HG03558 (cell line): ENCODE data around the gene CCDC148.

ENCODE experiments used
- ATAC-seq: cut with Tn5 transposase; IDR thresholded peaks from one replicate; pipeline ENCODE4 v1.9.1; 2021; ENCODE audit warnings: moderate number of reproducible peaks; ENCODE audit not compliant: unreplicated experiment; ENCODE audit errors: extremely low read depth

CCDC148 gene

DNA sequence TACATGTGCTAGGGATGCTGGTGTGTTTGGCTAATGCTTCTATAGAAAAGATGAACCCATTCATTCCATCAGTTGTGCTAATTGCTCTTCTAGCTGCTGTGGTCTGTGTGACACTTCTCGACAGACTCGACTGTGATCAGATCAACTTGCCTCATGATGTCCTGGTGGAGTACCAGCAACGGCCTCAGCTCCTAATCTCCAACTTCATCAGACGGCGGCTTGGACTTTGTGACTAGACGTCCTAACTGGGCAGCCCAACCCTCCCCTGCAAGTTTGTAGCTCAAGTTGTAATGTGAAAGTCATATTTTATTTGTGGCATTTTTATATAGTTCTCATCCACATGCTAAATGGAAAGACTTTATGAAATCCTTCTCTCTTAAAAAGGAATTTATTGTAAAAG, 321.9 kb downstream of the CCDC148 start:
- no peak for ATAC-seq

GRCh38 chr2:158134055-158134454, 322.5 kb downstream of the CCDC148 start:
- ATAC-seq: no peak

DNA sequence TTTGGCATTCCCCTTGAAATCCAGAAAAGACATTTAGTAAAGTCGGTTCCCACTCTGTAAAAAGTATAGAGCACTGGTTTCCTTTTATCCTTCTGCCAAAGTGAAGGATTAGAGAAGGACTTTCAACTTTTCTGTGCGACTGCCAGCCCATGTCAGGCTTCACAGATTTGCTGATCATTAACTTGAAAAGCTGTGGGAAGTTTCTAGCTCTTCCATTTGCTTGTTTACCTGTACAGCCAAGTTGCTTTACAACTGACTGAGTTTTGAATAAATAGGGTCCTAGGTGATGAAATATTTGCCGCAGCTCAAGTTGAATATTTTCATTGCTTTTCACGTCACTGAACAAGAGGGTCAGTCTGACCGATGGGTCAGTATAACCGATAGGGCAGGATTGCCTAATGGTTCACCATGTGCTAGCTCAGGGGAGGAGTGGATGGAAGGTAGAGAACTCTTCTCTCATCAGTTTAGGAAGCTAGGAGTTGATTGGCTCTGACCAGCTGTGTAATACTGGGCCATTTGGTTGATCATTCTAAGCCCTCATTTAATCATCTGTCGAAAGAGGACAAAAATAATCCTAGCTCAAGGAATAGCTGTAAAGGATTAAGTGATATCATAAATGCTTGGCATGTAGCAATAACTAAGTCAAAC, 324.5 kb downstream of the CCDC148 start:
- no peak for ATAC-seq

- no peak for ATAC-seq
Observed at GRCh38 chr2:158131483-158131912, 325.1 kb downstream of the CCDC148 start.

GRCh38 chr2:158130832-158131473, 325.6 kb downstream of the CCDC148 start:
- ATAC-seq: no peak

GRCh38 chr2:158129037-158129436, 327.5 kb downstream of the CCDC148 start:
- no peak for ATAC-seq

DNA sequence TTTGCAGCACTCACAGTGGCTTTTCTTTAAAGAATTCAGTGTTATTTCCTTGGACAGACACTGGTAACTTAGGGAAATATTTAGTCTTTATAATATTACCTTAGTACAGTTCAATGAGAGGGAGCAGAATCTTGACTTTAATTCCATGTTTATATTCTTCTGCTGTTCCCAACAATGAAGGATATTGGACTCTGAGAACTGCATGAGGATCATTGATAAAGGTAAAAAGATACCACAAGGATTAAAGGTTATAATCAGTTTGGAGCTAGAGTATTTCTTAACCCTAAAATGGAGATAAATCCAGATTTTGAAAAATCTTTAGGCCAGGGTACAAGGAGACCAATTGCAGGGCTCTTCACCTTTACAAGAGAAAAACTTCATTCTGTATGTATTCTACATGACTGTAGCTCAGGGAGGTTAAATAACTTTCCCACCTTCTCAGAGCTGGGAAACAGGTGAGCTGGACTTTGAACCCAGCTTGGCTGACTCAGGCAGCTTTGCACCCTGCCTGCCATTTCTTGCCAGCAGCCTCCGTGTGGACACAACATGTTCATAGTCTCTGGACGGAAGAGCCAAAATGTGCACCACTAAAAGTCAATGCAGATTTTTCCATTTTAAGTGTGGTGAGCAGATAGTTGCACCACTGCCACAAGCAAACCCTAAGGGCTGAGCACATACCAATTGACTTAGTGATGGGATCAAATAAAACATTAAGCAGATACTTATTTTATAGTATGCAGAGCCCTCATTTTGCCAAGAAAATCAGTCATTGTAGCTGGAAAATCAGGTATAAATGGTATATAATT, 328.2 kb downstream of the CCDC148 start:
- ATAC-seq: no peak

DNA sequence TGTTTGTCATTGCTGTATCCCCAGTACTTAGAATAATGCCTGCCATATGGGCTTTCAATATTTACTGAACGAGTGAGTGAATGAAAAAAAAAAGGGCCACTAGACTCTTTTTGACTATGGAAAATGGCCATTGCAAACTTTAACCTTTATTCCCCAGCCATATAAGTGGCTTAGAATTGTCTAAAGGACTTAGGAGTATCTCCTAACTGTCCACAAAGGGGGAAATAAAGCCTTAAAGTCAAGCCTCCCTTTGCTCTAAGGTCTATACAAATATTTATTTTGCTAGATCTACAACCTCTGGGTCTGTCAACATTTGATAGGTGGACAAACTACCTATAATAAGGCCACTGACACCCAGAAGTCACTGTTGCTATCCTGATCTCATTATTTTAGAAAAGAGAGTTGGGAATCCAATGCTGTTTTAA, 329.2 kb downstream of the CCDC148 start:
- ATAC-seq: no peak

DNA sequence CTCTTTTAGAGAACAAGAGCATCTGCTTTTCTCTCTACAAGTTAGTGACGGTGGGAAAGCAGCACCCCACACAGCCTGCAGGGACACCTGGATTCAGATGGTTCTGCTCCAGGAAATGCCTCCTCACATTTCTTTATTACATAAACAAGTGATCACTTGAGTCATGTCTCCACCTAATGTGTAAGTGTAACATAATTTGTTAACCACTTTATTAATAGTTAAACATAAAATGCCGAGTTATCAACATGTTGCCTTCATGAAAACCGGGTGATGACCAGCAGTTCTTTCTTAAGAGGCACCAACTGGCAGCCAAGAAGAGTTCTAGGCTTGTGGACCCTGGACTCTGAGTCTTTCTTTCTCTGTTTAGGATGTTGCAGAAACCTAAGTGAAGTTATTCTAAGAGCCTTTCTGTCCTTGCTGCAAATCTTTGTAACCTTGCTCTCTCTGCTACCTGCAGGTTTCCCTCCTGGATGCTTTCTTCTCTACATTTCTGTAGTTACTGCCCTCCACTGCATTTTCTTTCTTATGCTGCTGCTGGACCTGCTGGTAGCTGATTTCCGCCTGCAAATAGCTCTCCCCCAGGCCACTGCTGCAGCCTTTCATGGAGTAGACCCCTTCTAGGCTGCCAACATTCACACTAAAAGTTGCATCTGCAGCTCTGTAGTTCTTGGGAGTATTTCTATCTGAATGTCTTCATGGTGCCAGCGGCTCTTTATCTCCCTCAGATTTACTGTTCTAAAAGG, 330.6 kb downstream of the CCDC148 start:
- ATAC-seq: no peak

- no peak for ATAC-seq
Observed at GRCh38 chr2:158124896-158125295, 331.7 kb downstream of the CCDC148 start.
